HepG2 (cell line): ENCODE measurements around the gene C1QTNF5.

Experiments
- CTCF ChIP-seq: sonication (generic); formaldehyde crosslinking; IDR thresholded peaks from 2 replicates; pipeline ENCODE4 v1.5.0; 2020; ENCODE audit warnings: mild to moderate bottlenecking, missing genetic modification reagents, moderate library complexity
- POLR2A ChIP-seq, 2 experiments: IDR thresholded peaks; 2 replicates each; pipeline ENCODE4 v1.6.1; 2011; ENCODE audit warnings: low read depth in 2 of 2, low read length in 2 of 2, mild to moderate bottlenecking in 1 of 2, moderate library complexity in 1 of 2; ENCODE audit not compliant: insufficient read depth in 1 of 2
- SIN3A ChIP-seq: IDR thresholded peaks from 2 replicates; pipeline ENCODE4 v1.6.1; 2011; ENCODE audit warnings: low read depth, mild to moderate bottlenecking, control low read depth, low read length, borderline replicate concordance
- SMYD3 ChIP-seq: sonication (generic); formaldehyde crosslinking; IDR thresholded peaks from 2 replicates; pipeline ENCODE4 v1.8.1; 2023; ENCODE audit warnings: mild to moderate bottlenecking, missing genetic modification reagents
- TCF7L2 ChIP-seq: IDR thresholded peaks from 2 replicates; pipeline ENCODE4 v1.6.1; 2011; ENCODE audit warnings: mild to moderate bottlenecking, low read depth, low read length, moderate library complexity
- TEAD3 ChIP-seq: optimal IDR thresholded peaks from 2 replicates; pipeline ENCODE3; 2016; ENCODE audit warnings: borderline replicate concordance
- ZBTB39 ChIP-seq: sonication (generic); formaldehyde crosslinking; IDR thresholded peaks from 2 replicates; pipeline ENCODE4 v1.5.0; 2020; ENCODE audit warnings: missing genetic modification reagents
- ZBTB44 ChIP-seq: sonication (generic); formaldehyde crosslinking; IDR thresholded peaks from 2 replicates; pipeline ENCODE4 v1.4.0; 2020; ENCODE audit warnings: missing genetic modification reagents
- ZNF280B ChIP-seq: sonication (generic); formaldehyde crosslinking; IDR thresholded peaks from 2 replicates; pipeline ENCODE4 v1.5.0; 2020; ENCODE audit warnings: missing genetic modification reagents, mild to moderate bottlenecking, borderline replicate concordance
- ZNF639 ChIP-seq: conservative IDR thresholded peaks from 2 replicates; pipeline ENCODE4 v1.6.1; 2018; ENCODE audit warnings: missing genetic modification reagents

- no peak for TF ChIP-seq CTCF (CRISPR knock-in tag)
- no peak for TF ChIP-seq TCF7L2
- no peak for TF ChIP-seq POLR2A (IDR thresholded peaks at IDR 0.05; ENCODE audit: insufficient read depth in 1 of 2, low read depth in 2 of 2, low read length in 2 of 2)
- no peak for TF ChIP-seq TEAD3 (CRISPR knock-in tag)
- TF ChIP-seq ZBTB39 (CRISPR knock-in tag): no peak
- no peak for TF ChIP-seq SMYD3 (CRISPR knock-in tag)
- TF ChIP-seq ZNF280B (CRISPR knock-in tag): no peak
- TF ChIP-seq ZBTB44 (CRISPR knock-in tag): no peak
- no peak for TF ChIP-seq SIN3A
- no peak for TF ChIP-seq ZNF639 (CRISPR knock-in tag)
These were observed 31.3 kb downstream of the C1QTNF5 start for GRCh38 chr11:119309411-119309810.
